Right lung (tissue), 5 donors: ENCODE results near the gene TMEM107. TPM values are rescaled to one million over a fixed set of nuclear protein-coding genes. Genes with fewer than 3 reads are reported as not detected.
"Not testable (repeated sequence)": the region's sequence is repeated elsewhere in the genome, so short reads cannot be mapped to it uniquely, and the experiment has no call there.

Experiments
- DNase-seq, 2 donors: peaks; one replicate each; pipeline ENCODE4 v3.0.0-alpha.2; 2013
- polyA plus RNA-seq, 5 donors: library from polyadenylated mRNA; unstranded; fragments of 120-200 nt; gene quantifications; one replicate each; pipeline versions ENCODE4 v1.2.1 to v1.2.3, GENCODE V29; 2013; ENCODE audit warnings: inconsistent platforms in 1 of 5, low replicate concordance in 1 of 5; ENCODE audit not compliant: insufficient read length in 5 of 5, insufficient read depth in 1 of 5

TMEM107 gene
- polyA plus RNA-seq, 5 donors: 15.7 to 22.5 (median 20.1) TPM

DNA sequence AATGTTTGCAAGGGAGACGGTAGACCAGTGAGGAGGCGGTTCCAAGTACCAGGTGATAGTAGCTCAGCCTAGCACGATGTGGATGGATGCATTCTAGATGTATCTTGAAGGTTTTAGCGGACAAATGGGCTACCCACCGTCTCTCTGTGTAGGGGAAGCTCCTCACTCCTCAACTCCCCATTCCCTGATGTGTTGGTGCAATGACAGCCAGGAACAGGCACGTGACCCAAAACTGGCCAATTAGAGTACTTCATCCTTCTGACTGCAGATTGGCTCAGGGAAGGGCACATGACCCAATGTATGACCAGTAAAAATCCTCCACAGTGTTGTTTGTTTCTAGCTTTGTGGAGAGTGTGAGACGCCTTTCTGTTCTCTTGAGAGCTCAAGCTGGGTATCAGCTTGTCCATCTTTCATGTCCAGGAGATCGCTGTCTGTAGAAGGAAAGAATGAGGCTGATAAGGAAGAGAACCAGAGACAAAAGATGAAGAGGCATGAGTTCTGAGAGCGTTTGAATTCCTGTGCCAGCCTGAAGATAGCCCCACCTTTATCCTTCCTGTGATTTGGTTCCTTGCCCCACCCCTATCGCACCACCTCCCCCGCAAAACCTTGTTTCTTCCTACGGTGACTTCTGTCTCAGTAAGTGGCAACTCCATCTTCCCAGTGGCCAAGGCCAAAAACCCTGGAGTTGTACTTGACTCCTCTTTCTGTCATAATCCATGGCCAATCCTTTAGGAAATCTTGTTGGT is 16.1 kb upstream of the TMEM107 start:
- DNase-seq: peak; percentile 77 to 79

- no peak for DNase-seq
Measured at GRCh38 chr17:8190506-8190905, 14.3 kb upstream of the TMEM107 start.

DNA sequence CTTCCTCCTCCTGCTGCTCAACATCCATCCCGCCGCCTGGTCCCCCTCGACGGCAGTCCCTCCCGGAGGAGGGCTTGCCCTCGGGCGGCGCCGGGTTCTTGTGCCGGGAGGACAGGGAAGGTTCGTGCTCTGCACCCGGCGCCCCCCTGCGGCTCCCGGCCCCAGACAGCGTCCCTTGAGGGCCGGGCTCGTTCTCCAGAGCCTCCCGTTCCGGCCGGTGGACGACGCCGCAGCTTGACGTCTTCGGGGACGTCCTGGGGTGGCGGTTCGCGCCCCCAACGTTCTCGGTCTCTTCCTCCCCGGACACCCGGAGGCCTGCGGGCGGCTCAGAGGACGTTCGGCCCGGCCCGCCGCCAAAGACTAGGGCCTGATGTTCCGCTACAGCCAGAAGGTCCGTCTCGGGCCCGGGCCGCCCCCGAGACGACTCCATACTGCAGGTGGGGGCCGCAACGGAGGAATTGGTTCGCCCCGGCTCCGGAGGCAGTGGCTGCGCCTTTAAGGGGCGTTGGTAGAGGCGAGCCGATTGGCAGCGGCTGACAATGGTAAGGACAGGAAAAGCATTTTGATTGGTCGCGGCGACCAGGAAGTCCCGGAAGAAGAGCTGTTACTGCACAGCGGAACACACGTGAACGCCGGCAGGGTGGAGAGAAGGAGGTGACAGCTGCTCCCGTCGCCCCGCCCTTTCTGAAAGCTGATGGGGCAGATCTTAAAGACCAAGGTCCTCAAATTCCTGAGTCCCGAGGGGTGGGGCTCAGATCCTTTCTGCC is 13.7 kb upstream of the TMEM107 start, which contains the start of gene BORCS6:
Gene BORCS6 (minus strand): TSS at position 470 of the 767 bp plus-strand sequence. CDS start 40 bp downstream, at position 430.
- DNase-seq: peak; percentile 93 to 96

GRCh38 chr17:8189041-8189710 is 13.0 kb upstream of the TMEM107 start:
- DNase-seq: no peak

DNA sequence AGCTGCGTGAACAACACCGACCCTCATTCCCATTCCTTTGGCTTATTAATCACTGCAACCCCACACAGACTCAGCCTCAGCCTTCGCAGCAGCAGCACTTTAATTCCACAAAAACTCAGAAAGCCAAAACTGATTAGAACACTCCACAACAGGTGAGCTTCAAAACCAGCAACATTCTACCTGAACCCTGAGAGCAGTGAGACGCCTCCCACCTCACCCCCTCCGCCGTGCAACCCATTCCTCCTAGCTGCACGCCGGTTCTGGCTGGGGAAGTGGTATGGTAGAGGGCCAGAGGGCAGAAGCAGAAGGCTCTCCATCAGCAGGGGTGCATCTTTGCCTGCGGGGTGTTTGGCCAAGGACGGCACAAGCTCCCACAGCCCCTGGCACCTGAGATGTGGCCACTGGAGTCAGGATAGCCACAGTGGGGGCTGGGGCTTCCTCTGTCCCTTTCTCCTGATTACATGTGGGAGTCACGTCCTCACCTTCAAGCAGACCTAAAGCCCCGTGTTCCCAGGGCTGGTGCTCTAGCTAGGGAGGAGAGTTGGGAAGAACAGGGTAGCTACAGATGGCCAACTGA is 12.2 kb upstream of the TMEM107 start:
- DNase-seq: no peak

DNA sequence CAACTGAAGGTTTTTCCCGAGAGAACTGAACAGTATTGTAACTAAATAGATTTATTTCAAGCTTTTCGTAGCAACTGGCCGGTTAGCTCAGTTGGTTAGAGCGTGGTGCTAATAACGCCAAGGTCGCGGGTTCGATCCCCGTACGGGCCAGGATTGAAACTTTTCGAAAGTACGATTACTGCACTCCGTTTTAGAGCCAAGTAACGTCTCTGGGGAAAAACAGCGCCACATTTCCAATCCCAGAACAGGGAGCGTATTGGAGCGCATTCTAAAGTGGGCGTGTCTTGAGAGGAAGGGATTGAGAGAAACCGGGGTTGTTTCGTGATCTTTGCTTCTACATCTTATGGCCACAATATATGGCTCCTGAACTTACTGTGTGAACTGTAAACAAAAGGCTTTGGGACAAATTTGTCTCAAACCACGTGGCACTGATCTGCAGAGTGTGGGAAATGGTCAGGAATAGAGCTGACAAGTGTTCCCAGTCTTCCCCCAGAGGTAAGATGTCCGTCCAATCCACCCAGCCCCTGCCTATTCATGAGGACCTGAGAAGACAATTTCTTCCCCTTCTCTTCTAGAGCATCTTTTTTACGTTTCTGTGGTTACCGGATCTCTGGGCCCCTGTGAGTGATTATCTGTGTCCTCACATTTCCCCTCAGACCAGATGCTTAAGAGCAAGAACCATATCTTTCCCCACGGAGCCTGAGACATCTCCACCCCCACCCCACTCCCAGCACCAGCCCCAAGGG is 11.5 kb upstream of the TMEM107 start:
- DNase-seq: peak; percentile 94 to 97

DNA sequence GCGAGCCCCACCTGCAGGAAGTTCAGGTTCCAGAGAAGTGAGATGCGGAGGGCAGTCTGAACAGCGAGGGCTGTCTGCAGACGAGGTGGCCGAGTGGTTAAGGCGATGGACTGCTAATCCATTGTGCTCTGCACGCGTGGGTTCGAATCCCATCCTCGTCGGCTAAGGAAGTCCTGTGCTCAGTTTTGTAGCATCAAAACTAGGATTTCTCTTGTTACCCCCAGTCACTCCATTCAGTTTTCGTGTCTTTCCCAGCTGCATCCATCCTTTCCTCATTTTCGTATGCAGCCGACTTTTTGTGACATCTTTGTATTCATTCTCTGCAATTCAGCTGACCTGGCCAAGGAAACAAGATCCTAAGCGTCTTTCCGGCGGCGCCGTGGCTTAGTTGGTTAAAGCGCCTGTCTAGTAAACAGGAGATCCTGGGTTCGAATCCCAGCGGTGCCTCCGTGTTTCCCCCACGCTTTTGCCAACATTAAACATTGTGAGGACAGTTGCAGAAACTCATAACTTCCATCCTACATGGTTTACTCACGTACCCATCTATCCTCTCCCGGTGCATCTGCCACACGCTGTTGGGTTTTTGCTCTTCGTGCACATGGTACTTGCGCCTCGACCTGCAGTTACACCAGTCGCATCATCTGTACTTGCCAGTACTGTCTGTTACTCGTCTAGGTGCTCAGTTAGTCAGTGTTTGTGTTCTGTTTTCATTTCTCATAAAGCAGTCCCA is 10.8 kb upstream of the TMEM107 start:
- DNase-seq: peak; percentile 91 to 96

DNA sequence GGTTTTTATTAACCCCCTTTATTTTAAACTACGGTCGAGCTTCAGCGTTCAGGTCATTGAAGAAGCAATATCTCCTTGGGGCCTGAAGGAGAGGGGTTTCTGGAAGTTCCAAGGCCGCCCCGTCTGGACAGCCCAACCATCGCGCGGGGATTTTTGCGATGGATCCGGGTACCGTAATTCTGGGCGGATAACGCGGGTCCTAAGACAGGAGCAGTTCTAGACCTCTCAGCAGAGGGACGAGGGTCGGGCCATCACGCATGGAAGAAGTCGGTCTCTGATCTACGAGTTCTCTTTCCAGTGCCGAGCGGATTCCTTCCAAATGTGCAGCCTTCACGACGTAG is 10.2 kb upstream of the TMEM107 start:
- DNase-seq: no peak

DNA sequence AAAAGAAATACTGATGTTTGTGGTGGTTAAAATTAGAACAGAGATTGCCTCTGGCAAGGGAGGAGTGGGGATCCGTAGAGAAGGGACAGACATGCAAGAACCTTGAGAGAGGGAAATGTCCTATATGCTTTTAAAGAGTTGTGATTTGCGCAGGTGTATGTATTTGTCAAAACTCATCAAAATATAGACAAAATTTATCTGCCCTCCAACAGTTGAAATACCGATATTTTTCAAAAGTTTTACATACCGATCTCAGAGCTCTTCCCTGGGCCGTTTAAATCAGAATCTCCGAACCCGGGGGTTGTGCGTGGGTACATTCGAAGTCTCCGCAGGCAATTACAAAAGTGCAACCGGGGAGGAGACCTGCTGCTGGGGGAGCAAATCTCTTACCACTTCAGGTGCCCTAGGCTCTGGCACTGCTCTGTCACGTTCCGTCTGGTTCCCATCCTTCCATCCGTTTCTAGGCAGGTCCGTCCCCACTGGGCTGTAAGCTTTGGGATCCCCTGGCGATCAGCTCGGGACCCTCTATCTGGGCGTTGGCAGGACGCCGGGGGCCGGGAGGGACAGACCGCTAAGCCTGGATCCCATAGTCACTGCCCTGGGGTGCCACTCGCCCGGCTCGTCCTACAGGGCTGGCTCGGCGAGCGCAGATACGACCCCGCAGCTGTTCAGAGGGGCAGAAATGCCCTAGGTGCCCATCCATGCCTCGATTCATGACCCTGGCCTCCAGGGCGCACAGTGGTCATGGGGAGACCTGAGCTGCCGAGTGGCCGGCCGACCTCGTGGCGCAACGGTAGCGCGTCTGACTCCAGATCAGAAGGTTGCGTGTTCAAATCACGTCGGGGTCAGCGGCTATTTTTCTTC is 9.6 kb upstream of the TMEM107 start:
- DNase-seq: peak; percentile 86 to 88

- no peak for DNase-seq
Measured at GRCh38 chr17:8176998-8177731, 985 bp upstream of the TMEM107 start.

- DNase-seq: no peak
Measured at GRCh38 chr17:8175795-8176196, 384 bp downstream of the TMEM107 start.

- DNase-seq: no peak
Measured at GRCh38 chr17:8173871-8174322, 2.3 kb downstream of the TMEM107 start.

GRCh38 chr17:8173056-8173870 is 2.9 kb downstream of the TMEM107 start:
- DNase-seq: peak; percentile 90 to 94

DNA sequence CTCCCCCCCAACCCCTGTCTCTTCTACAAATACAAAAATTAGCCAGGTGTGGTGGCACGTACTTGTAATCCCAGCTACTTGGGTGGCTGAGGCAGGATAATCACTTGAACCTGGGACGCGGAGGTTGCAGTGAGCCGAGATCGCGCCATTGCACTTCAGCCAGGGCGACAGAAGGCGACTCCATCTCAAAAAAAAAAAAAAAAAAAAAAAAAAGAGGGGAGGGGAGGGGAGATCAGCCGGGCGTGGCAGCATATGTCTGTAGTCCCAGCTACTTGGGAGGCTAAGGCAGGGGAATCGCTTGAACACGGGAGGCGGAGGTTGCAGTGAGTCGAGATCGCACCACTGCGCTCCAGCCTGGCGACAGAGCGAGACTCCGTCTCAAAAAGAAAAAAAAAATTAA is 6.0 kb downstream of the TMEM107 start:
- not testable (repeated sequence) for DNase-seq

DNA sequence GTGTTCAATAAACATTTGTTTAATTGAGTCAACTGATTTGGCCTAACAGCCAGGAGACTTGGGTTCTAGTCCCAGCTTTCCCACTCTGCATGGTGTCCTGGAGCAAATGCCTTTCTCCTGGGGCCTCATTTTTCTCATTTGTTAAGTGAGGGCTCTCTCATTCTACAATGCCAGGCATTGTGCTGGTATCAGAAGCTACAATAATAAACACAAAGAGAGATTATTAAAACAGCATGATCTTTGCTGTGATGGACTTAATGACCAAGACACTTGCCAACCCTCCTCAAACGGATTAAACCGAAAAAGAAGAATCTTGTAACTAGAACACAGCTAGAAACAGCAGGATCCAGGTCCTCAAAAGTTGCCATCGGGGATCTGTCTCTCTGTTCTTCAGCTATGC is 8.7 kb downstream of the TMEM107 start:
- DNase-seq: no peak

GRCh38 chr17:8166731-8167130 is 9.4 kb downstream of the TMEM107 start:
- no peak for DNase-seq

GRCh38 chr17:8164815-8165131 is 11.4 kb downstream of the TMEM107 start:
- no peak for DNase-seq
